HS-27A (cell line): ENCODE measurements around the gene DLGAP4.

Experiments used
- DNase-seq: peaks from one replicate; pipeline ENCODE4 v3.0.0-alpha.2; 2012; ENCODE audit warnings: low read depth, missing footprints

Gene DLGAP4

DNA sequence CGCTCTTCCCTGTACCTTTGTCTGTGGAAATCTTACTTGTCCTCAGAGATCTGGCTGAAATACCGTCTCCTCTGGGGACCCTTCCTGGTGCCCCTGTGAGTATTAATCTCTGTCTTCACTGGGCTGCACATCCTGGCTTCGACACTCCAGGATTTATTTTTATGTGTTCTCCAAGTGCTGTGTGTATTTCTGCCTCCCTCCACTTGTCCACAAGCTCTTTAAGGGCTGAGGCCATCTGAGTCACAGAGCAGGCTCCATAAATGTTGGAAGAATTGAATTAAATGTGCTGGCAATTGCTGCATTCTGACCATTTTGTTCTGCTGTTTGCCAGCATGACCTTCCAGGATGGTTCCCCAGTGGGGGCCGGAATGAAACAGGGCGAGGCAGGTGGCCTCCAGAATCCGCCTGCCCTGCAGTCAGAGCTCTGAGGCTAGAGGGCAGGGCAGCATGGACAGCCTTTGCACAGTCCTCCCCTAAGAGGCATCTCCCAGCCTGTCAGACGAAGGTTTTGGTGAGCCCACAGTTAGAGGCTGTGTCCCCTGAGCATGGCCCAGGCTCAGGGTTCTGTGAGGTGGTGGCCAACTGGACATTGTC is 105.8 kb downstream of the DLGAP4 start:
- DNase-seq, result no peak

- DNase-seq, result no peak
Measured at GRCh38 chr20:36415475-36416002, 109.4 kb downstream of the DLGAP4 start.

- DNase-seq, result no peak
Measured at GRCh38 chr20:36418711-36419110, 112.6 kb downstream of the DLGAP4 start.

- no peak for DNase-seq
Measured at GRCh38 chr20:36421641-36422040, 115.5 kb downstream of the DLGAP4 start.

DNA sequence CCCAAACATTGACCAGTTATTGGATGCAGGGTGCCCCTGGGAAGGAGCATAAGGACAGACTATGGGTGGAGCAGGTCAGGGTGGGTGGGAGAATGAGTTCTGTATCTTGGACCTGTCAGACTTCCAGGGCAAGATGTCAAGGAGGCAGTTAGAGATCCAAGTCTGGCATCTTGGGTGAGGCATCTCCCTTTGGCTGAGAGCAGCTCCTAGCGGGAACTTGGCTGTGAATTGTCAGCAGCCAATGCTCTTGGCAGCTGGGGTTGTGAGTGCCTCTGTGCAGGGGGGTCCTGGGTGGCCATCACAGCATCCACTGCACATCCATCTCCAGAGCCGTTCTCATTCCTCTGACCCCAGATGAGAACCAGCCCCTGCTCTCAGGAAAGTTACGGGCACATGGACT is 118.2 kb downstream of the DLGAP4 start:
- DNase-seq, result no peak

DNA sequence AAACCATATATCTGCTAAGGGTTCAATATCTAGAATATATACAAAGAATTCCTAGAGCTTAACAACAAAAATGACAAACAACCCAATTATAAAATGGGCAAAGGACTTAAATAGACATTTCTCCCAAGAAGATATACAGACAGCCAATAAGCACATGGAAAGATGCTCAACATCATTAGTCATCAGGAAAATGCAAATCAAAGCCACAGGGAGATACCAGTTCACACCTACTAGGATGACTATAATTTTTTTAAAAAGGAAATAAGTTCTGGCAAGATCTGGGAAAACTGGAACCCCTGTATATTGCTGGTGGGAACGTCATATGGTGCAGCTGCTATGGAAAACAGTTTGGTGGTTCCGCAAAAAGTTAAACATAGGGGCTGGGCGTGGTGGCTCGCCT is 119.0 kb downstream of the DLGAP4 start:
- DNase-seq, result no peak

GRCh38 chr20:36431604-36432003 is 125.5 kb downstream of the DLGAP4 start:
- DNase-seq, result no peak

GRCh38 chr20:36432096-36432495 is 126.0 kb downstream of the DLGAP4 start:
- DNase-seq, result no peak

DNA sequence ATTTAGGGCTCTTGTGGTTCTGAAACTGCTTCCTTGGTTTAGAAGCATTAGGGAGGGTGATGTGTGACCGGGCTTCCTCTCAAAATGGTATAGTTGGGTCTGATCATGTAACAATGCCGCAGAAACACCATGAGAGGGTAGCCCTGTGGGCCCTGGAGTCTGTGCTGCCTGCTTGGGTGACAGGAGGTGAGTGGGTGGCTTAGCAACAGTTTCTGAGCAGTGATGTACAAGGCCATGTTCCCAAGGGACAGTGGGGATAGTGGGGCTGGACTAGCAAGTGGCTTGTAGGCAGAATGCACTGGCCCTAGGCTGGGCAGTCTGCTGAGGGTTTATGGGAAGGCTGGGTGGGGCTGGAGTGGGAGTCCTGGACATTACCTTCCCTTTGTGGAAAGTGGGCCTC is 128.2 kb downstream of the DLGAP4 start:
- DNase-seq, result no peak

GRCh38 chr20:36435124-36435523 is 129.0 kb downstream of the DLGAP4 start:
- no peak for DNase-seq

GRCh38 chr20:36435592-36436541 is 129.7 kb downstream of the DLGAP4 start:
- no peak for DNase-seq

DNA sequence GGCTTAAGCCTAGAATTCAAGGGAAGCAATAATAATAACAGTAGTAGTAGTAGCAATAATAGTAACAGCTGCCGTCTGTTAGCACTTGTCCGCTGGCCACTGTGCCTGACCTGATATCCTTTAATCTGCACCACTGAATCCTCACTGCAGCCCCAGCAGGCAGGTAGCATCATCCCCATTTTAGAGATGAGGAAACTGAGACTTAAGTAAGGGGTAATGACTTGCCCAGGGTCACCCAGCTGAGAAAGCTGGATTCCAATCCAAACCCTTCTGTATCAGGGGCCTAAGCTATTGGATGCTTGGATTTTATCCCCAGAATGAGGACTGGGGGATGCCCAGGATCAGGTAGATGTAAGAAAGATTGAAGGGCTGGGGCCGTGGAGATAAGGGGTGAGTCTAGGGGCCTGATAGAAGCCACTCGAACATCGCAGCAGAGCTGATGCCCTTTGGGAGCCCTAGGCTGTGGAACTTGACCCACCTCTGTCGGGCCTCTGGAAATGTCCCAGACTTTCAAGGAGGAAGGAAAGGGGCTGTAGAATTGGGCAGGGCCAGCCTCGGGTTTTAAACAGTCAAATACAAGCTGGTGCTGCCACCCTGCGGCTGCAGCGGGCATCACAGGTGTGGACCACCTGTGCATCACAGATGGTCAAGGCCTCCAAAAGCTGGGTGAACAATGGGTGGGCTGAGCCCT is 133.0 kb downstream of the DLGAP4 start:
- no peak for DNase-seq

DNA sequence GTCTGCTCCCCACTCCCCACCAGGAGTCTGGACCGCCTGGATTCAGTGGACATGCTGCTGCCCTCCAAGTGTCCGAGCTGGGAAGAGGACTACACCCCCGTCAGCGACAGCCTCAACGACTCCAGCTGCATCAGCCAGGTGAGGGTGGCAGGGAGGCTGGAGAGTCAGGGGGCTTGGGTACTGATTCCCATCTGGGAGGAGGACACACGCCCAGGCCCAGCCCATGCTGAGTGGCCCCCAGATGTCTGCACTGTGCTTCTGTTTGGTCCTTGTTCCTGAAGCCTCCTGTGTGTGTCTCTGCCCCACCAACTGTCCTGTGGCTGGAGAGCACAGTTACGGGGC is 133.6 kb downstream of the DLGAP4 start:
- DNase-seq, result no peak

DNA sequence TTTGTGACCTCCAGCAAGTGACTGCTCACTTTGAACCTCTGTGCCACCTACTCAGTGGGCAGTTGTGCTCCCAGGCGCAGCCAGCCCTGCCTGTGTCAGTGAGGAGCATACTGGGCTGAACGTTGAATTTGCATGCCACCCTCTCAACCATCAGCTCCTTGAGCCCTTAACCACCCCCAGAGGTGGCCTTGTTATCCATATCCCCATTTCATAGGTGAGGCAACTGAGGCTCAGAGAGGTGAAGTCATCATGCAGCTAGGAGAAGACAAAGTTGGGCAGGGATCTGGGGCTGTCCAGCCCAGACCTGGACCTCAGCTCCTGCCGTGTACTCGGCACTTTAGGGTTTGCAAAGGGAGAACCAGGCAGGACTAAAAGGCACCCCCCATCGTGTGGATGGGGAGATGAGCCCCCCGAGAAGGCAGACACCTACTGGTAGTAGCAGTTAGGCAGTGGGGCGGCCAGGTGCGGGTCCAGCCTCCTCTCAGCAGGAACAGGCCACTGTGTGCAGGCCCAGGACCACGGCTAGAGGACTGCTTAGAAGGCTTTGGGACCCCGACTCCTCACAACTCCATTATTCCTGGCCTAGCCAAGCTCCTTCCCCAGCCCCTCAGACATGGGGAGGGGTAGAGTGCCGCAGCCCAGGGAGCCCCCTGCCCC is 134.4 kb downstream of the DLGAP4 start:
- DNase-seq, result no peak

DNA sequence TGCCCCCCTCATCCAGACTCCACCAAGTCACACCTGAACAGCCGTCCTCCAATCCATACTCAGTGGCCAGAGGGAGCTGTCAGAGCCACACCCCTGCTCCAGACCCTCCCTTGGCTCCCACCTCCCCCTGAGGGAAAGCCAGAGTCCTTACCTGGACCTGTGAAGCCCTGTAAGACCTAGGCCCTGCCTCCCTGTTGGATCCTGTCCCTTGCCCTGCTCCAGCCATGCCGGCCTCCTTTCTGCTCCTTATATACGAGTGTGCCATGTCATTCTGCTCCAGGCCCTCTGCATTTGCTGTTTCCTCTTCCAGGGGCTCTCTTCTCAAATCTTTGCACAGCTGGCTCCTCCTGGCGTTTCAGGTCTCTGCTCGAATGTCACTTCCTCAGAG is 134.9 kb downstream of the DLGAP4 start:
- DNase-seq, result no peak

- DNase-seq, result no peak
Measured at GRCh38 chr20:36441416-36441815, 135.3 kb downstream of the DLGAP4 start.

GRCh38 chr20:36445847-36446246 is 139.7 kb downstream of the DLGAP4 start:
- no peak for DNase-seq

GRCh38 chr20:36446557-36446956 is 140.4 kb downstream of the DLGAP4 start:
- no peak for DNase-seq

DNA sequence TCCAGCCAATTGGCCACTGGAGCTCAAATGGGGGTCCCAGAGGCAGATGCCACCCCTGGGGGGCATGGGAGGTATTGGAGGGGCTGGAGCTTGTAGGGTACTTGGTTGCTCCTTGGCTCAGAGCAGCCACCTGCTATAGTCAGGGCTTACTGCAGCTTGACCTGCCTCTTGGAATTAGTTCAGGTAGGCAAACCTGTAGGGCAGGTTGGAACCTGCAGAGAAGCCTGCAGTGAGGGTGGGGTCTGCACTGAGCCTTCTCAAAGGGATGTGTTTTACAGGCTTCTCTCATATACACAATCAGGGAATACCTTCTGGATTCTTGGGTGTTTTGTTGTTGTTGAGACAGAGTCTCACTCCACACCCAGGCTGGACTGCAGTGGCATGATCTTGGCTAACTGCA is 141.0 kb downstream of the DLGAP4 start:
- DNase-seq, result no peak

- no peak for DNase-seq
Measured at GRCh38 chr20:36449663-36450062, 143.5 kb downstream of the DLGAP4 start.

GRCh38 chr20:36454332-36454697 is 148.2 kb downstream of the DLGAP4 start:
- no peak for DNase-seq

DNA sequence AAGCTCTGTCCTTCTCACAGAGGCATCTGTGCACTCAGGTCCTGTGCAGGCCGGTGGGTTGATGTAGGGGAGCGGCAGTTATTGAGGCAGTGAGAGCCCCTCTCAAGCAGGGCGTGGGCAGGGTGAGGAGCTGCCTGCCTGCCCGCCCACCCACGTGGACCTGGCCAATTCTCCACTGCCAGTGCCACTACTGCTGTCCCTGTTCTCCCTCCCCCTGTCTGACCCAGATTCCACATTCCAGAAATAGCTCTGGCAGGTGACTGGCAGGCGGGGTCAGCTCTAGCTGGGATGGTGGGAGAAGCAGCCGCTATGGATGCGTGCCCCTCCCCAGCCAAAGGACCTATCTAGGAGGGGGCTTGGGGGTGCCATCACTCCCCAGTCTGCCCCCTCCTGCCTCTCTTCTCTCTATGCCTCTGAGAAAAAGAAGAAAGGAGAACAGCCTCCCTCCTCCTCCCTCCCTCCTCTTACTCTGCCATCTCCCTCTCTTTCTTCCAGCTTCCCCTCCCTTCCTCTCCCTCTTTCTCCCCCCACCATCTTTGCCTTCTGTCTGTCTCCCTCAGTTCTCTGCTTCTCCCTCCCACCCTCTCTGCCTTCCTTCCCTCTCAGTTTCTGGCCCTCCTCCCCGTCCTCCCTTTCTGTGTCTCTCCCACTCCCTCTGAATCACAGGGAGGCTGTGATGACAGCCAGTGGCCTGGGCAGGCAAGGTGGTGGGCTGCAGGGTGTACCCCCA is 148.7 kb downstream of the DLGAP4 start:
- DNase-seq, result no peak
